ENCODE results near the gene NPHP4. TPM values are rescaled to one million over a fixed set of nuclear protein-coding genes. Genes with fewer than 3 reads are reported as not detected.

The NPHP4 gene
- total and polyA plus RNA-seq, 10 of the 15 experiments (the other 5 are each of a cell fraction or from before 2014, with no cell fraction given) = 0.16 to 10.5 (median 3.1) TPM

- no peak for DNase-seq (ENCODE audit: low read depth, low spot score)
- TF ChIP-seq NBN (IDR thresholded peaks at IDR 0.05) (no peak), TCF3 (IDR thresholded peaks at IDR 0.05; ENCODE audit: borderline replicate concordance, insufficient read depth, low read depth, low read length) (no peak), RFX5 (IDR thresholded peaks at IDR 0.05; ENCODE audit: low read depth, low read length) (no peak), TAF1 (IDR thresholded peaks at IDR 0.05; ENCODE audit: borderline replicate concordance, low read depth, low read length) (no peak), BCL11A (IDR thresholded peaks at IDR 0.05; ENCODE audit: low read depth, low read length) (no peak), DPF2 (IDR thresholded peaks at IDR 0.05) (no peak), YBX1 (IDR thresholded peaks at IDR 0.05) (no peak), CHD1 (IDR thresholded peaks at IDR 0.05; ENCODE audit: low read depth, low read length) (no peak), YY1 (IDR thresholded peaks at IDR 0.05; ENCODE audit: low read depth, low read length) (no peak), CTCF (IDR thresholded peaks at IDR 0.05 in 2 of 3, conservative IDR thresholded peaks at IDR 0.05 in 1 of 3; ENCODE audit: control insufficient read depth in 2 of 3, extremely low read depth in 1 of 3, insufficient read depth in 1 of 3, low read depth in 3 of 3, low read length in 3 of 3) (no peak), BCL3 (IDR thresholded peaks at IDR 0.05; ENCODE audit: borderline replicate concordance, insufficient read depth, low read depth, low read length, poor library complexity, severe bottlenecking) (no peak), PRDM15 (CRISPR knock-in tag; IDR thresholded peaks at IDR 0.05) (no peak), NFYA (IDR thresholded peaks at IDR 0.05; ENCODE audit: borderline replicate concordance, low read depth, low read length) (no peak), IKZF2 (IDR thresholded peaks at IDR 0.05) (no peak)
- no peak overlapping the region for H3K4me2 ChIP-seq (ENCODE audit: control insufficient read depth, insufficient read depth)
- no peak overlapping the region for H3K27ac ChIP-seq (ENCODE audit: control insufficient read depth, insufficient read depth)
- H3K27me3 ChIP-seq (replicated peaks in 1 of 2; ENCODE audit: control insufficient read depth in 2 of 2, insufficient read depth in 2 of 2, low read length in 1 of 2) = no peaks in the 10 kb centered on the region
- H2AFZ ChIP-seq (ENCODE audit: control insufficient read depth, low read depth, low read length) = no peak overlapping the region
- intact Hi-C loops (cut with micrococcal nuclease; ENCODE audit: unreplicated experiment) (no loop called here), in situ Hi-C loops (cut with MboI) (no loop called here)
- no peaks in the 10 kb centered on the region for H3K9me3 ChIP-seq (replicated peaks; ENCODE audit: control insufficient read depth, insufficient read depth, low read length)
- ATAC-seq = no peak
- ChIA-PET SMC1A (ENCODE audit: uncharacterized antibody, unreplicated experiment) (no interaction called here), POLR2A (no interaction called here), RAD21 (ENCODE audit: unreplicated experiment) (no interaction called here), CTCF (no interaction called here)
- H3K9ac ChIP-seq (ENCODE audit: control insufficient read depth, insufficient read depth, low read length) = no peak overlapping the region
- no TSS peak for BruUV-seq (replicated peaks)
- H3K4me1 ChIP-seq (ENCODE audit: control insufficient read depth, insufficient read depth, low read length) = peaks cover 3% of the 10 kb centered on the region; the same call in 1 of the 2 replicates
- H3K36me3 ChIP-seq (ENCODE audit: control insufficient read depth in 2 of 2, insufficient read depth in 2 of 2, low read length in 1 of 2) = no peaks in the 10 kb centered on the region; a peak in 1 of 4 replicates
- FAIRE-seq = no peak
- H3K4me3 ChIP-seq = no peak overlapping the region
- WGBS (ENCODE audit: insufficient coverage, insufficient replicate concordance, low lambda C conversion rate, missing lambda C conversion rate) = 90% methylated on average over 19 of the region's 19 CpGs
- no peaks in the 10 kb centered on the region for H4K20me1 ChIP-seq (ENCODE audit: control insufficient read depth, insufficient read depth)
- H3K79me2 ChIP-seq (ENCODE audit: control insufficient read depth, insufficient read depth, low read length) = no peaks in the 10 kb centered on the region
Observed at GRCh38 chr1:6014130-6014999, 22.1 kb upstream of the NPHP4 start.

Measured in GM12878 (cell line).